Measurements from ENCODE around the gene KYAT1. TPM values are rescaled to one million over a fixed set of nuclear protein-coding genes. Genes with fewer than 3 reads are reported as not detected.
A peak's percentile ranks its signal among the peaks of the same experiment; 100 is the strongest.

KYAT1 gene
- total RNA-seq, 3 donors from 2014 or later (not counting 1 experiment from before 2014, with no cell fraction given), result 8.9 to 11.3 (median 9.1) TPM

- DNase-seq, result no peak
- Mint-ChIP-seq H3K27ac (peak overlapping the region in 1 of 2 donors; percentile 69), H3K9me3 (no peaks in the 10 kb centered on the region), H3K27me3 (ENCODE audit: low read depth in 2 of 2) (no peaks in the 10 kb centered on the region), H3K4me3 (no peak overlapping the region), H3K4me1 (peaks cover 17 to 30% of the 10 kb centered on the region in 2 donors), H3K36me3 (peaks cover 6% of the 10 kb centered on the region)
- ATAC-seq, result no peak
- Histone ChIP-seq H3K9me3 (ENCODE audit: control insufficient read depth, insufficient read depth, low read length) (no peaks in the 10 kb centered on the region), H3K4me1 (ENCODE audit: control insufficient read depth, insufficient read depth, low read length) (peaks cover 4% of the 10 kb centered on the region), H3K27me3 (ENCODE audit: control insufficient read depth, insufficient read depth, low read length) (no peaks in the 10 kb centered on the region), H3K36me3 (ENCODE audit: control insufficient read depth, insufficient read depth, low read length) (peaks cover 54% of the 10 kb centered on the region), H3K27ac (ENCODE audit: low read length) (no peak overlapping the region), H3K4me3 (ENCODE audit: low read length) (no peak overlapping the region)
- intact Hi-C loops (cut with micrococcal nuclease), result no loop called here
- TF ChIP-seq, protein P1, sequence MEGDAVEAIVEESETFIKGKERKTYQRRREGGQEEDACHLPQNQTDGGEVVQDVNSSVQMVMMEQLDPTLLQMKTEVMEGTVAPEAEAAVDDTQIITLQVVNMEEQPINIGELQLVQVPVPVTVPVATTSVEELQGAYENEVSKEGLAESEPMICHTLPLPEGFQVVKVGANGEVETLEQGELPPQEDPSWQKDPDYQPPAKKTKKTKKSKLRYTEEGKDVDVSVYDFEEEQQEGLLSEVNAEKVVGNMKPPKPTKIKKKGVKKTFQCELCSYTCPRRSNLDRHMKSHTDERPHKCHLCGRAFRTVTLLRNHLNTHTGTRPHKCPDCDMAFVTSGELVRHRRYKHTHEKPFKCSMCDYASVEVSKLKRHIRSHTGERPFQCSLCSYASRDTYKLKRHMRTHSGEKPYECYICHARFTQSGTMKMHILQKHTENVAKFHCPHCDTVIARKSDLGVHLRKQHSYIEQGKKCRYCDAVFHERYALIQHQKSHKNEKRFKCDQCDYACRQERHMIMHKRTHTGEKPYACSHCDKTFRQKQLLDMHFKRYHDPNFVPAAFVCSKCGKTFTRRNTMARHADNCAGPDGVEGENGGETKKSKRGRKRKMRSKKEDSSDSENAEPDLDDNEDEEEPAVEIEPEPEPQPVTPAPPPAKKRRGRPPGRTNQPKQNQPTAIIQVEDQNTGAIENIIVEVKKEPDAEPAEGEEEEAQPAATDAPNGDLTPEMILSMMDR (IDR thresholded peaks at IDR 0.05), result no peak
- 96% methylated on average over 8 of the region's 8 CpGs for WGBS (ENCODE audit: insufficient coverage)
Observed at GRCh38 chr9:128792978-128793686, 88.6 kb downstream of the KYAT1 start.

DNA sequence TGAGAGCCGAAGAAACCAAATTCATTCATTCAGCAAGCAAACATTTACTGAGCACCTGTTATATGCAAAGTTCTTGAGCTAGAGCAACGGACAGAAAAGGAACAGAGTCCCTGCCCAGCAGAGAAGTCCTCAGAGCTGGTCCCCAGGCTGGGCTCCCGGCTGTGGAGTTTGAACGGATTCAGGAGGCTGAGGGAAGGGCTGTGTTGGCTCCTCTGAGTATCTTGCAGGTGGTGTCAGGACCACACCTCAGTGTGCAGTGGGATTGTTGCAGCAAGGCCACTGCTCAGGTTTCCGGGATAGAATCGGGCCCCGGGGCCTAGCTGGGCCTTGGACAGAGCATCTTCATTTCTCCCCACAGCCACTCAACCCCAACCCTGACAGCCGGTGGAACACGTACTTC, 89.6 kb downstream of the KYAT1 start:
- H3K27me3 ChIP-seq (ENCODE audit: control insufficient read depth, insufficient read depth, low read length), result no peaks in the 10 kb centered on the region
- Mint-ChIP-seq H3K4me3 (no peak overlapping the region), H3K27ac (no peak overlapping the region), H3K27me3 (ENCODE audit: low read depth in 2 of 2) (no peaks in the 10 kb centered on the region), H3K9me3 (no peaks in the 10 kb centered on the region), H3K36me3 (peaks cover 6% of the 10 kb centered on the region), H3K4me1 (peaks cover 23 to 37% of the 10 kb centered on the region in 2 donors)
- ATAC-seq (no peak), DNase-seq (peak in 1 of 2 donors; percentile 1)
- 98% methylated on average over 9 of the region's 9 CpGs for WGBS (ENCODE audit: insufficient coverage)
- H3K9me3 ChIP-seq (ENCODE audit: control insufficient read depth, insufficient read depth, low read length), result no peaks in the 10 kb centered on the region
- H3K27ac ChIP-seq (ENCODE audit: low read length), result no peak overlapping the region
- H3K4me1 ChIP-seq (ENCODE audit: control insufficient read depth, insufficient read depth, low read length), result peaks cover 12% of the 10 kb centered on the region
- TF ChIP-seq, protein P1 (IDR thresholded peaks at IDR 0.05), result no peak
- H3K4me3 ChIP-seq (ENCODE audit: low read length), result no peak overlapping the region
- intact Hi-C loops (cut with micrococcal nuclease), result no loop called here
- H3K36me3 ChIP-seq (ENCODE audit: control insufficient read depth, insufficient read depth, low read length), result peaks cover 47% of the 10 kb centered on the region

- Histone ChIP-seq H3K9me3 (ENCODE audit: control insufficient read depth, insufficient read depth, low read length) (no peaks in the 10 kb centered on the region), H3K36me3 (ENCODE audit: control insufficient read depth, insufficient read depth, low read length) (peaks cover 42% of the 10 kb centered on the region), H3K4me1 (ENCODE audit: control insufficient read depth, insufficient read depth, low read length) (peaks cover 19% of the 10 kb centered on the region), H3K27me3 (ENCODE audit: control insufficient read depth, insufficient read depth, low read length) (no peaks in the 10 kb centered on the region), H3K27ac (ENCODE audit: low read length) (no peak overlapping the region), H3K4me3 (ENCODE audit: low read length) (no peak overlapping the region)
- no peak overlapping the region for H3K4me3 Mint-ChIP-seq
- no peaks in the 10 kb centered on the region for H3K27me3 Mint-ChIP-seq (ENCODE audit: low read depth in 2 of 2)
- 93% methylated on average over 4 of the region's 4 CpGs for WGBS (ENCODE audit: insufficient coverage)
- peaks cover 28 to 43% of the 10 kb centered on the region in 2 donors for H3K4me1 Mint-ChIP-seq
- TF ChIP-seq, protein P1 (IDR thresholded peaks at IDR 0.05), result no peak
- no peaks in the 10 kb centered on the region for H3K9me3 Mint-ChIP-seq
- DNase-seq, result no peak
- H3K27ac Mint-ChIP-seq, result no peak overlapping the region
- intact Hi-C loops (cut with micrococcal nuclease), result no loop called here
- H3K36me3 Mint-ChIP-seq, result peaks cover 6% of the 10 kb centered on the region
- ATAC-seq, result no peak
Observed at GRCh38 chr9:128790536-128790935, 91.2 kb downstream of the KYAT1 start.

DNA sequence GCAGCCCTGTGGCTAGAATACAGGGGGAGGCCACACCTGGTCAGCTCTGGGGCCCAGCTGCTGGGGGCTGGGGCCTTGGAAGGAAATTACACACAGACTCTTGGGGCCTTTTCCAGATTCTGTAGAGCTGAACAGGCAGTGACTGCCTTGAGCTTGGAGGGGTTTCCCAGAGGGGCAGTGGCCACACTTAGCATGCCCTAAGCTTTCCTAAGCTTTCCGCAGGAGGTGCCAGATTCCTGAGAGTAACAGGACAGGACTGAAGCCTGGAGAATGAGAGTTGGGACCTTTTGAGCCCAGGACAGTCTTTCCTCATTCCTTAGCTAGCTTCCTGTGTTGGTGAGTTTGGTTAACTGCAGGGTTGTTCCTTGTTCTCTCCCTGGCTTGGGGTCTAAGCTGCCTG, 93.3 kb downstream of the KYAT1 start:
- H3K27me3 Mint-ChIP-seq (ENCODE audit: low read depth in 2 of 2), result no peaks in the 10 kb centered on the region
- peak overlapping the region; percentile 96 for H3K4me3 Mint-ChIP-seq
- Histone ChIP-seq H3K4me3 (ENCODE audit: low read length) (no peak overlapping the region), H3K27ac (ENCODE audit: low read length) (no peak overlapping the region), H3K9me3 (ENCODE audit: control insufficient read depth, insufficient read depth, low read length) (no peaks in the 10 kb centered on the region), H3K27me3 (ENCODE audit: control insufficient read depth, insufficient read depth, low read length) (no peaks in the 10 kb centered on the region), H3K4me1 (ENCODE audit: control insufficient read depth, insufficient read depth, low read length) (peaks cover 19% of the 10 kb centered on the region), H3K36me3 (ENCODE audit: control insufficient read depth, insufficient read depth, low read length) (peaks cover 31% of the 10 kb centered on the region)
- intact Hi-C loops (cut with micrococcal nuclease), result no loop called here
- peaks cover 6% of the 10 kb centered on the region for H3K36me3 Mint-ChIP-seq
- peaks cover 24 to 38% of the 10 kb centered on the region in 2 donors for H3K4me1 Mint-ChIP-seq
- ATAC-seq, result no peak
- H3K27ac Mint-ChIP-seq, result peak overlapping the region; percentile 86 to 91
- WGBS (ENCODE audit: insufficient coverage), result 100% methylated on average over 1 of the region's 1 CpG
- no peaks in the 10 kb centered on the region for H3K9me3 Mint-ChIP-seq
- TF ChIP-seq, protein P1 (IDR thresholded peaks at IDR 0.05), result no peak
- no peak for DNase-seq

Measured in natural killer cell (primary cell).